GM12878 (cell line): ENCODE data around the gene IL17RC. TPM values are rescaled to one million over a fixed set of nuclear protein-coding genes. Genes with fewer than 3 reads are reported as not detected.
A peak's percentile ranks its signal among the peaks of the same experiment; 100 is the strongest.
"Not testable (repeated sequence)": the region's sequence is repeated elsewhere in the genome, so short reads cannot be mapped to it uniquely, and the experiment has no call there.

Experiments used
- ATAC-seq: fragments of 200-7000 bp; cut with Tn5 transposase; 3 replicates; pipeline ENCODE4 v1.9.1; 2020; ENCODE audit warnings: mild to moderate bottlenecking, moderate library complexity
- BruUV-seq: library from RNA; stranded (reverse); fragments of 400-500 nt; replicated peaks from 2 replicates; lab custom pipeline; 2021; lab: Mats Ljungman, UMichigan
- CTCF ChIA-PET: fragments of 300-600 bp; sonication (Branson Sonifier 250); formaldehyde crosslinking; extraction: SDS; loops from one replicate; lab custom pipeline; 2021; ENCODE audit warnings: inconsistent platforms; lab: Yijun Ruan, JAX
- POLR2A ChIA-PET: fragments of 350-600 bp; formaldehyde crosslinking; extraction: SDS; loops from one replicate; lab custom pipeline; 2021; ENCODE audit warnings: inconsistent platforms; lab: Charles Lee
- RAD21 ChIA-PET: fragments of 300-600 bp; sonication (Branson Sonifier 250); formaldehyde crosslinking; loops from one replicate; lab custom pipeline; 2023; ENCODE audit warnings: antibody characterized with exemption; ENCODE audit not compliant: unreplicated experiment; lab: Charles Lee
- SMC1A ChIA-PET: fragments of 300-600 bp; sonication (Branson Sonifier 250); formaldehyde crosslinking; loops from one replicate; lab custom pipeline; 2023; ENCODE audit not compliant: unreplicated experiment, uncharacterized antibody; lab: Charles Lee
- DNase-seq: peaks from one replicate; pipeline ENCODE4 v3.0.0-alpha.2; 2011; ENCODE audit warnings: low read depth, low spot score
- FAIRE-seq: peaks from 3 replicates; lab custom pipeline; 2011; peaks lifted over from hg19 to GRCh38; lab: Jason Lieb, UNC
- H2AFZ ChIP-seq: 2 replicates; pipeline ENCODE4 v1.6.0; 2011; ENCODE audit warnings: low read depth, low read length, control low read depth; ENCODE audit not compliant: control insufficient read depth
- H3K27ac ChIP-seq: 2 replicates; pipeline ENCODE4 v1.5.1; 2011; ENCODE audit warnings: control low read depth; ENCODE audit not compliant: control insufficient read depth, insufficient read depth
- H3K27me3 ChIP-seq, 2 experiments: replicated peaks in 1 of 2; 2 replicates each; pipeline versions ENCODE4 v1.6.0 to v1.6.1; 2011; ENCODE audit warnings: low read length in 1 of 2; ENCODE audit not compliant: control insufficient read depth in 2 of 2, insufficient read depth in 2 of 2
- H3K36me3 ChIP-seq, 2 experiments: 2 replicates each; pipeline ENCODE4 v1.5.1; 2011; ENCODE audit warnings: low read length in 1 of 2; ENCODE audit not compliant: control insufficient read depth in 2 of 2, insufficient read depth in 2 of 2
- H3K4me1 ChIP-seq: 2 replicates; pipeline ENCODE4 v1.6.1; 2011; ENCODE audit warnings: mild to moderate bottlenecking, low read length, moderate library complexity, mixed read lengths; ENCODE audit not compliant: control insufficient read depth, insufficient read depth
- H3K4me2 ChIP-seq: 2 replicates; pipeline ENCODE4 v1.6.0; 2011; ENCODE audit warnings: control low read depth; ENCODE audit not compliant: control insufficient read depth, insufficient read depth
- H3K4me3 ChIP-seq: fragments of 200-600 bp; sonication (generic); 2 replicates; pipeline ENCODE4 v1.5.1; 2016
- H3K79me2 ChIP-seq: 2 replicates; pipeline ENCODE4 v1.6.0; 2011; ENCODE audit warnings: low read length; ENCODE audit not compliant: control insufficient read depth, insufficient read depth
- H3K9ac ChIP-seq: 2 replicates; pipeline ENCODE4 v1.8.0; 2011; ENCODE audit warnings: low read length, control low read depth, mixed read lengths; ENCODE audit not compliant: control insufficient read depth, insufficient read depth
- H3K9me3 ChIP-seq: replicated peaks from 3 replicates; pipeline ENCODE4 v1.5.1; 2011; ENCODE audit warnings: mild to moderate bottlenecking, low read length; ENCODE audit not compliant: control insufficient read depth, insufficient read depth
- H4K20me1 ChIP-seq: 2 replicates; pipeline ENCODE4 v1.6.0; 2011; ENCODE audit not compliant: control insufficient read depth, insufficient read depth
- IKZF1 ChIP-seq: fragments of 450-650 bp; conservative IDR thresholded peaks from 2 replicates; pipeline ENCODE4 v1.6.1; 2017; ENCODE audit warnings: antibody characterized with exemption, mild to moderate bottlenecking
- PKNOX1 ChIP-seq: fragments of 450-650 bp; IDR thresholded peaks from 2 replicates; pipeline ENCODE4 v1.6.1; 2016; ENCODE audit warnings: mild to moderate bottlenecking
- YY1 ChIP-seq: IDR thresholded peaks from 2 replicates; pipeline ENCODE4 v1.6.1; 2011; ENCODE audit warnings: low read depth, mild to moderate bottlenecking, low read length
- ZBTB40 ChIP-seq: fragments of 450-650 bp; IDR thresholded peaks from 2 replicates; pipeline ENCODE4 v1.6.1; 2016; ENCODE audit warnings: mild to moderate bottlenecking, moderate library complexity, borderline replicate concordance
- WGBS: methylation state at CpG from one replicate; pipeline ENCODE4 v1.1.6; 2016; ENCODE audit warnings: low lambda C conversion rate; ENCODE audit not compliant: insufficient replicate concordance, insufficient coverage; ENCODE audit errors: missing lambda C conversion rate; 5-methylcytosine and 5-hydroxymethylcytosine counted together
- in situ Hi-C: fragments of 300-500 bp; cut with MboI; formaldehyde crosslinking; loops from 9 replicates; pipeline ENCODE4 v1.14.3; 2018; ENCODE audit warnings: mixed read lengths
- intact Hi-C: fragments of 100-400 bp; cut with micrococcal nuclease; formaldehyde crosslinking; loops from one replicate; pipeline ENCODE4 v1.14.2; 2022; ENCODE audit not compliant: unreplicated experiment
- polyA plus RNA-seq, 11 experiments: library from polyadenylated mRNA; depleted of rRNA in 4 of 11; unstranded in 6 of 11; stranded (reverse) in 5 of 11; fragments of >200 nt; fragmentation: Nextera tagmentation in 4 of 11; fragmentation: Illumina TruSeq in 1 of 11; extraction: Ambion mirVana in 4 of 11; extraction: Trizol in 1 of 11; gene quantifications; 1 replicate in 1 of 11; 2 replicates in 10 of 11; pipeline versions ENCODE4 v1.2.1 to v1.2.3, GENCODE V29; 2011 to 2016; ENCODE audit warnings: inconsistent platforms in 2 of 11, missing spikeins in 2 of 11, low read depth in 1 of 11
- total RNA-seq, 4 experiments: library from RNA; depleted of rRNA in 3 of 4; stranded (reverse); fragments of >200 nt in 3 of 4; fragmentation: Illumina TruSeq in 1 of 4; extraction: Trizol in 1 of 4; gene quantifications; 2 replicates each; pipeline versions ENCODE4 v1.2.1 to v1.2.3, GENCODE V29; 2013 to 2021

Gene IL17RC
- total and polyA plus RNA-seq, 10 of the 15 experiments (the other 5 are each of a cell fraction or from before 2014, with no cell fraction given): 0.07 to 4.4 (median 0.34) TPM; not detected in 3

GRCh38 chr3:9896755-9897407 lies 20.0 kb upstream of the IL17RC start:
- H3K9me3 ChIP-seq, H3K9ac ChIP-seq, H3K27ac ChIP-seq, intact Hi-C loops, H3K4me2 ChIP-seq, FAIRE-seq, DNase-seq, BruUV-seq, H3K27me3 ChIP-seq, H3K4me1 ChIP-seq, H2AFZ ChIP-seq, in situ Hi-C loops, H4K20me1 ChIP-seq, H3K4me3 ChIP-seq: not testable (repeated sequence)
- H3K36me3 ChIP-seq: peaks cover 2 to 12% of the 10 kb centered on the region in 2 experiments
- over 99% methylated on average over 10 of the region's 10 CpGs for WGBS
- ChIA-PET SMC1A (interaction anchor here (1.3 kb wide), 1 partner anchor 35 kb away, joined by 4 read pairs; no protein-coding TSS in a partner anchor), POLR2A (interaction anchor here (1.0 to 1.2 kb wide), 2 partner anchors 20 to 24 kb away, joined by 3 to 7 read pairs; partner anchors contain the start of gene IL17RC), RAD21 (interaction anchor here (1.1 kb wide), 1 partner anchor 36 kb away, joined by 4 read pairs; no protein-coding TSS in a partner anchor), CTCF (interaction anchor here (2.0 kb wide), 1 partner anchor 13 kb away, joined by 7 read pairs; no protein-coding TSS in a partner anchor)
- peaks cover 16% of the 10 kb centered on the region for H3K79me2 ChIP-seq
- ATAC-seq: peak; percentile 10; the same call in 2 of the 3 replicates

- H3K79me2 ChIP-seq: peaks cover 9% of the 10 kb centered on the region
- peak; percentile 28 for DNase-seq
- no peak overlapping the region for H3K4me2 ChIP-seq
- no peaks in the 10 kb centered on the region for H3K27me3 ChIP-seq
- ChIA-PET CTCF (interaction anchor here (0.6 to 2.0 kb wide), 3 partner anchors 14 to 35 kb away, joined by 3 to 7 read pairs (median 3); no protein-coding TSS in a partner anchor), POLR2A (interaction anchor here (1.0 to 1.2 kb wide), 3 partner anchors 10 to 23 kb away, joined by 3 to 7 read pairs (median 4); partner anchors contain the start of gene IL17RC), SMC1A (interaction anchor here (0.9 to 1.3 kb wide), 3 partner anchors 10 to 34 kb away, joined by 3 to 4 read pairs (median 4); no protein-coding TSS in a partner anchor), RAD21 (interaction anchor here (1.1 to 1.6 kb wide), 3 partner anchors 18 to 35 kb away, joined by 3 to 5 read pairs (median 4); no protein-coding TSS in a partner anchor)
- intact Hi-C loops: no loop called here
- FAIRE-seq: no peak
- in situ Hi-C loops: no loop called here
- no TSS peak for BruUV-seq
- H3K4me3 ChIP-seq: no peak overlapping the region
- H3K9me3 ChIP-seq: no peaks in the 10 kb centered on the region; the same call in 2 of the 3 replicates
- no peak overlapping the region for H3K9ac ChIP-seq
- peak; percentile 65 for ATAC-seq
- no peaks in the 10 kb centered on the region for H4K20me1 ChIP-seq
- WGBS: 49% methylated on average over 4 of the region's 4 CpGs
- H3K36me3 ChIP-seq: peaks cover 2 to 10% of the 10 kb centered on the region in 2 experiments
- H3K27ac ChIP-seq: no peak overlapping the region
- peaks cover 8% of the 10 kb centered on the region for H3K4me1 ChIP-seq
- H2AFZ ChIP-seq: no peak overlapping the region
- TF ChIP-seq PKNOX1: peak; percentile 15; the same call in 1 of the 2 replicates
- peak; percentile 48 for TF ChIP-seq IKZF1
- peak; percentile 62; the same call in 1 of the 2 replicates for TF ChIP-seq YY1
- TF ChIP-seq ZBTB40: no peak
Measured at GRCh38 chr3:9897408-9898372, 19.2 kb upstream of the IL17RC start.
